ENCODE measurements around the gene DUOX1. TPM values are rescaled to one million over a fixed set of nuclear protein-coding genes. Genes with fewer than 3 reads are reported as not detected.
A peak's percentile ranks its signal among the peaks of the same experiment; 100 is the strongest.

Gene DUOX1
- total RNA-seq, 6 experiments from 2014 or later = 0.06 to 1.4 (median 0.19) TPM; not detected in 3

- WGBS (ENCODE audit: insufficient coverage, low coverage, low lambda C conversion rate, missing lambda C conversion rate) = 21% methylated on average over 13 of the region's 19 CpGs
- no peaks in the 10 kb centered on the region for H3K9me3 ChIP-seq
- intact Hi-C loops (cut with DNase I) = loop anchor here (5.0 to 10.0 kb wide), 2 partner anchors 149 to 151 kb away; no protein-coding TSS in a partner anchor
- no peak overlapping the region for H3K27ac ChIP-seq
- peaks cover 4 to 13% of the 10 kb centered on the region in 2 donors for H3K27me3 ChIP-seq
- H3K4me1 ChIP-seq = peaks cover 0 to 13% (median 2%) of the 10 kb centered on the region in 4 donors
- H3K36me3 ChIP-seq = no peaks in the 10 kb centered on the region
- H3K4me3 ChIP-seq = no peak overlapping the region
- DNase-seq = no peak
- TF ChIP-seq CTCF (IDR thresholded peaks at IDR 0.05) (no peak), POLR2A (IDR thresholded peaks at IDR 0.05) (no peak)
- ATAC-seq = no peak
These were observed 13.8 kb upstream of the DUOX1 start for GRCh38 chr15:45116006-45116481.

DNA sequence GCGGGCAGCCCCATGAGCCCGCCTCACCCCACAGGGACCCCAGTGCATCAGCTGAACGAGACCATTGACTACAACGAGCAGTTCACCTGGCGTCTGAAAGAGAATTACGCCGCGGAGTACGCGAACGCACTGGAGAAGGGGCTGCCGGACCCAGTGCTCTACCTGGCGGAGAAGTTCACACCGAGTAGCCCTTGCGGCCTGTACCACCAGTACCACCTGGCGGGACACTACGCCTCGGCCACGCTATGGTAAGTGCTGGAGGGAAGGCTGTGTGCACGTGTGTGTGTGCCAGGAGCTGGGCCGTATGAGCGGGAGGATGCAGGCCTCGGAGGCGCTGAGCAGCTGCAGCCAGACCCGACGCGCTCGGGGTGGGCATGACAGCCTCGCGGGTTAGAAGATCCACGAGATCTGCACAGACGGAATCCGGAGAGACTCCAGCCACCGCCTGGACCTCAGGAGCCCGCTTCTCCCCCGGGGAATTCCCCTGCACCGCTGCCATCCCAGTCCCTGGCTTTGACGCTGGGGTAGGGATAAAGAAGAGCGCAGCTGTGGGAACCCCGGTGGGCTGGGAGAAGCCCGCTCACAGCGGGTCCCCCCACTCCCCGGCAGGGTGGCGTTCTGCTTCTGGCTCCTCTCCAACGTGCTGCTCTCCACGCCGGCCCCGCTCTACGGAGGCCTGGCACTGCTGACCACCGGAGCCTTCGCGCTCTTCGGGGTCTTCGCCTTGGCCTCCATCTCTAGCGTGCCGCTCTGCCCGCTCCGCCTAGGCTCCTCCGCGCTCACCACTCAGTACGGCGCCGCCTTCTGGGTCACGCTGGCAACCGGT lies 13.1 kb upstream of the DUOX1 start:
- WGBS (ENCODE audit: insufficient coverage, low coverage, low lambda C conversion rate, missing lambda C conversion rate) = 17% methylated on average over 23 of the region's 65 CpGs
- Histone ChIP-seq H3K4me3 (no peak overlapping the region), H3K27me3 (peaks cover 4 to 13% of the 10 kb centered on the region in 2 donors), H3K4me1 (peaks cover 0 to 13% (median 2%) of the 10 kb centered on the region in 4 donors), H3K36me3 (no peaks in the 10 kb centered on the region), H3K9me3 (no peaks in the 10 kb centered on the region), H3K27ac (no peak overlapping the region)
- intact Hi-C loops (cut with DNase I) = loop anchor here (5.0 to 10.0 kb wide), 2 partner anchors 149 to 152 kb away; no protein-coding TSS in a partner anchor
- no peak for TF ChIP-seq POLR2A (IDR thresholded peaks at IDR 0.05)
- no peak for TF ChIP-seq CTCF (IDR thresholded peaks at IDR 0.05)
- DNase-seq (no peak), ATAC-seq (peak in 1 of 4 donors; percentile 17)

DNA sequence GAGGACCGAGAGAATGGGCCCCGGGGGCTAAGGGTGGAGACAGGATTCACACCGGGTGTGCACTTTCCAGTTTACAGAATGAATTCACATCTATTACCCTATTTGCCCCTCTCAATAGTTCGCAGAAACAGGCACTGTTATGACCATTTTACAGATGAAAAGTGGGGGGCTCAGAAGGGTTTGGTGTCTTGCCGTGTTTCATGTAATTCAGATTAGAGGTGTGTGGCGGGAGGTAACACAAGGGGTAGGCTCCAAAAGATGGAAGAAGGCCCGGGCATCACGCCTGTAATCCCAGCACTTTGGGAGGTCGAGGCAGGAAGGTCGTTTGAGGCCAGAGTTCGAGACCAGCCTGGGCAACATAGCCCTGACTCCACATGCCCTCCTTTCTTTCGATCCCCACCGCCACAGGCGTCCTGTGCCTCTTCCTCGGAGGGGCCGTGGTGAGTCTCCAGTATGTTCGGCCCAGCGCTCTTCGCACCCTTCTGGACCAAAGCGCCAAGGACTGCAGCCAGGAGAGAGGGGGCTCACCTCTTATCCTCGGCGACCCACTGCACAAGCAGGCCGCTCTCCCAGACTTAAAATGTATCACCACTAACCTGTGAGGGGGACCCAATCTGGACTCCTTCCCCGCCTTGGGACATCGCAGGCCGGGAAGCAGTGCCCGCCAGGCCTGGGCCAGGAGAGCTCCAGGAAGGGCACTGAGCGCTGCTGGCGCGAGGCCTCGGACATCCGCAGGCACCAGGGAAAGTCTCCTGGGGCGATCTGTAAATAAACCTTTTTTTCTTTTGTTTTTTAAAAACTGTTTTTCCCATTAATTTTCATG lies 12.3 kb upstream of the DUOX1 start:
- DNase-seq (peak in 1 of 3 donors; percentile 42), ATAC-seq (peak; percentile 19 to 41 (median 34))

More for the DNA sequence above, 12.3 kb upstream of the DUOX1 start:
- TF ChIP-seq CTCF (IDR thresholded peaks at IDR 0.05) (no peak), POLR2A (IDR thresholded peaks at IDR 0.05) (no peak)
- Histone ChIP-seq H3K4me1 (peaks cover 0 to 13% (median 2%) of the 10 kb centered on the region in 4 donors), H3K9me3 (no peaks in the 10 kb centered on the region), H3K27me3 (peaks cover 4 to 8% of the 10 kb centered on the region in 2 donors), H3K4me3 (peak overlapping the region in 2 of 3 donors; percentile 16 to 24), H3K36me3 (no peaks in the 10 kb centered on the region), H3K27ac (no peak overlapping the region)
- 16% methylated on average over 16 of the region's 33 CpGs for WGBS (ENCODE audit: insufficient coverage, low coverage, low lambda C conversion rate, missing lambda C conversion rate)
- intact Hi-C loops (cut with DNase I) = loop anchor here (5.0 to 10.0 kb wide), 2 partner anchors 150 to 153 kb away; no protein-coding TSS in a partner anchor
